Measurements from ENCODE around the gene PPP3CA. TPM values are rescaled to one million over a fixed set of nuclear protein-coding genes. Genes with fewer than 3 reads are reported as not detected.

PPP3CA gene
- total and polyA plus RNA-seq, 2 donors from 2014 or later: 6.9 to 31.5 TPM

- Histone ChIP-seq H3K9ac (ENCODE audit: low read length in 3 of 3) (no peak overlapping the region), H3K36me3 (ENCODE audit: control insufficient read depth in 2 of 3, insufficient read depth in 3 of 3, low read length in 3 of 3) (no peaks in the 10 kb centered on the region), H3K27ac (ENCODE audit: low read depth in 2 of 2, low read length in 2 of 2) (no peak overlapping the region), H3K4me3 (ENCODE audit: low read length in 3 of 3) (no peak overlapping the region), H3K4me1 (ENCODE audit: control insufficient read depth in 2 of 3, insufficient read depth in 2 of 3, low read depth in 1 of 3, low read length in 3 of 3) (no peaks in the 10 kb centered on the region), H3K27me3 (ENCODE audit: control insufficient read depth, insufficient read depth, low read length) (no peaks in the 10 kb centered on the region), H3K9me3 (ENCODE audit: control insufficient read depth in 2 of 3, insufficient read depth in 1 of 3, low read length in 3 of 3) (no peaks in the 10 kb centered on the region)
- intact Hi-C loops (cut with DNase I): no loop called here
- TF ChIP-seq, protein P1, sequence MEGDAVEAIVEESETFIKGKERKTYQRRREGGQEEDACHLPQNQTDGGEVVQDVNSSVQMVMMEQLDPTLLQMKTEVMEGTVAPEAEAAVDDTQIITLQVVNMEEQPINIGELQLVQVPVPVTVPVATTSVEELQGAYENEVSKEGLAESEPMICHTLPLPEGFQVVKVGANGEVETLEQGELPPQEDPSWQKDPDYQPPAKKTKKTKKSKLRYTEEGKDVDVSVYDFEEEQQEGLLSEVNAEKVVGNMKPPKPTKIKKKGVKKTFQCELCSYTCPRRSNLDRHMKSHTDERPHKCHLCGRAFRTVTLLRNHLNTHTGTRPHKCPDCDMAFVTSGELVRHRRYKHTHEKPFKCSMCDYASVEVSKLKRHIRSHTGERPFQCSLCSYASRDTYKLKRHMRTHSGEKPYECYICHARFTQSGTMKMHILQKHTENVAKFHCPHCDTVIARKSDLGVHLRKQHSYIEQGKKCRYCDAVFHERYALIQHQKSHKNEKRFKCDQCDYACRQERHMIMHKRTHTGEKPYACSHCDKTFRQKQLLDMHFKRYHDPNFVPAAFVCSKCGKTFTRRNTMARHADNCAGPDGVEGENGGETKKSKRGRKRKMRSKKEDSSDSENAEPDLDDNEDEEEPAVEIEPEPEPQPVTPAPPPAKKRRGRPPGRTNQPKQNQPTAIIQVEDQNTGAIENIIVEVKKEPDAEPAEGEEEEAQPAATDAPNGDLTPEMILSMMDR (IDR thresholded peaks at IDR 0.05; ENCODE audit: borderline replicate concordance, extremely low read depth, insufficient read depth): no peak
- DNase-seq: no peak
- FAIRE-seq: no peak
These were observed 188.8 kb downstream of the PPP3CA start for GRCh38 chr4:101158507-101158906.

DNA sequence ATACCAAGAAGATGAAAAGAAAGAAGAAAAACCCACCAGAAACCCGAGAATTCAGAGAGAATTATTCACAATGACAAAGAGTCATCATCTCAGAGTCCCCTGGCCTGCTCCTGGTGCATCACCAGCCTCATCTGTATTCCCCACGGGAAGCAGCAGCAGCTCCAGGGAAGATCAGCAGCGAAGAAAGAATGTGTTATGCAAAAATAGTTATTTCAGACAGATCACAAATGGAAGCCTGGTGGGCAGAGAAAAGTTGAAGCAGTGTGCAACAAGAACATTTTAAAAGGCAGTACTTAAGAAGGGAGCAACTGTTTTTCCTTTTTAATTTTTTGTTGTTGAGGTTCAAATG lies 189.2 kb downstream of the PPP3CA start:
- no peak for DNase-seq
- Histone ChIP-seq H3K4me3 (ENCODE audit: low read length in 3 of 3) (no peak overlapping the region), H3K27ac (ENCODE audit: low read depth in 2 of 2, low read length in 2 of 2) (no peak overlapping the region), H3K9me3 (ENCODE audit: control insufficient read depth in 2 of 3, insufficient read depth in 1 of 3, low read length in 3 of 3) (no peaks in the 10 kb centered on the region), H3K36me3 (ENCODE audit: control insufficient read depth in 2 of 3, insufficient read depth in 3 of 3, low read length in 3 of 3) (no peaks in the 10 kb centered on the region), H3K4me1 (ENCODE audit: control insufficient read depth in 2 of 3, insufficient read depth in 2 of 3, low read depth in 1 of 3, low read length in 3 of 3) (no peaks in the 10 kb centered on the region), H3K27me3 (ENCODE audit: control insufficient read depth, insufficient read depth, low read length) (no peaks in the 10 kb centered on the region), H3K9ac (ENCODE audit: low read length in 3 of 3) (no peak overlapping the region)
- no peak for FAIRE-seq
- TF ChIP-seq, protein P1 (IDR thresholded peaks at IDR 0.05; ENCODE audit: borderline replicate concordance, extremely low read depth, insufficient read depth): no peak
- intact Hi-C loops (cut with DNase I): no loop called here

GRCh38 chr4:101157415-101158133 lies 189.8 kb downstream of the PPP3CA start:
- Histone ChIP-seq H3K9ac (ENCODE audit: low read length in 3 of 3) (no peak overlapping the region), H3K4me1 (ENCODE audit: control insufficient read depth in 2 of 3, insufficient read depth in 2 of 3, low read depth in 1 of 3, low read length in 3 of 3) (no peaks in the 10 kb centered on the region), H3K9me3 (ENCODE audit: control insufficient read depth in 2 of 3, insufficient read depth in 1 of 3, low read length in 3 of 3) (no peaks in the 10 kb centered on the region), H3K27ac (ENCODE audit: low read depth in 2 of 2, low read length in 2 of 2) (no peak overlapping the region), H3K4me3 (ENCODE audit: low read length in 3 of 3) (no peak overlapping the region), H3K36me3 (ENCODE audit: control insufficient read depth in 2 of 3, insufficient read depth in 3 of 3, low read length in 3 of 3) (no peaks in the 10 kb centered on the region), H3K27me3 (ENCODE audit: control insufficient read depth, insufficient read depth, low read length) (no peaks in the 10 kb centered on the region)
- TF ChIP-seq, protein P1 (IDR thresholded peaks at IDR 0.05; ENCODE audit: borderline replicate concordance, extremely low read depth, insufficient read depth): no peak
- intact Hi-C loops (cut with DNase I): no loop called here
- DNase-seq (no peak), FAIRE-seq (peak; percentile 68)
